GM21825 (cell line): ENCODE measurements around the gene FRY.
"Not testable (repeated sequence)": the region's sequence is repeated elsewhere in the genome, so short reads cannot be mapped to it uniquely, and the experiment has no call there.

ENCODE experiments used
- ATAC-seq: cut with Tn5 transposase; IDR thresholded peaks from one replicate; pipeline ENCODE4 v1.9.1; 2021; ENCODE audit warnings: mild to moderate bottlenecking, moderate library complexity; ENCODE audit not compliant: unreplicated experiment

FRY gene

DNA sequence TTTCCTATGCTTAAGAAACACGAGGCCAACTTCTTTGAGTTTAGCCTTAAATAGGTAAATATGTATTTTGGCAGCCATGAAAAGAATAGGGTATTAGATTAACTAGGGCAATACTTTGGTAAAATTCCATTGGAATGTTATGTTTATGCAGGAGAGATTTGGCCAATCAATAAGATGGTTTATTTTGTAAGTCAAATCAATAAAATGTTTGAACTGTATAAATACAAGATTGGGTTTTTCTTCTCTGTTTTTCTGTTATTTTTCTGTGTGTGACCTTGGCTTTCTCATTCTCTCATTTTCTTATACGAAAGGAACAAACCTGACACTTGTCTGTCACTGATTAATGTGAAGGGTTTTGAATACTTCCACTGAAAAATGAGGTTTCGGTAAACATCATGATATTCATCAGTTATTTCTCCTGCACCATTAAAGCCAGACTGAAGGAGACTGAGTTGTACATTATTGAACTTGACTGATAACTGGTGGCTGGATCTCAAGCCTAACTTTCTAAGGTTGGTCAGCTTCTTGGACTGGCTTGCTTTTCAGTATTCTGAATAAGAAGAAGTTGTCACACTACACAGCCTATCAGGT, 8.6 kb downstream of the FRY start:
- ATAC-seq, result no peak

DNA sequence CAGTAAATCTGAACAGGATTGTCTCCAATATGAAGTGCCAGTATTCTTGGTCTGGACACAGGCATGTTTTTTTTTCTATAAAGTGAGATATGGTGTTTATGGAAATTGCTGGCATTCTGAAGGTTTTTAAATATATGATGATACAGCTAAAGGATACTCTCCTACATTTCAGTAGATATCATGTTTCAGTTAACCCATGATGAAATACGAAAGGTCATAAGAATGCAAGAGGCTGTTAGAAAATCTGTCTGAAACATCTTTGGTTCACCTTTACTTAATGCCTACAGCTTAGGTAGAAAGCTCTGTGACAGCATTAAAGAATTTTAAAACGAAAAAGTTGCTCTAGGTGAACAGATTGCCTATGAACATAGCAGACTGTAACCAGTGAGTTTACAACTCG, 9.1 kb downstream of the FRY start:
- ATAC-seq, result no peak

DNA sequence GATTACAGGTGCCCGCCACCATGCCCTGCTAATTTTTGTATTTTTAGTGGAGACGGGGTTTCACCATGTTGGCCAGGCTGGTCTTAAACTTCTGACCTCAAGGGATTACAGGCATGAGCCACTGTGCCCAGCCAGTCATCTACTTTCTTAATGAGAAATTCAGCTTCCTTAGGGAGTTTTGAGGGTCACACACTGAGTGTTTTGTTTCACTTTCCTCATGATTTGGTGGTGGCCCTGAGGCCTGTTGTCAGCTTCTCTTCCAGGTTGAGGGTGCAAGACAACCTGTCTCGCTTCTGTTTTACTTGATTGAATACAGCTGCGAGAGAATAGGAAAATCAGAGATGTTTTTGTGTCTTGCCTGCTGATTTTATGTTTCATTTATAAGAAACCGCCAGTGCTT, 9.9 kb downstream of the FRY start:
- ATAC-seq, result peak; percentile 77

DNA sequence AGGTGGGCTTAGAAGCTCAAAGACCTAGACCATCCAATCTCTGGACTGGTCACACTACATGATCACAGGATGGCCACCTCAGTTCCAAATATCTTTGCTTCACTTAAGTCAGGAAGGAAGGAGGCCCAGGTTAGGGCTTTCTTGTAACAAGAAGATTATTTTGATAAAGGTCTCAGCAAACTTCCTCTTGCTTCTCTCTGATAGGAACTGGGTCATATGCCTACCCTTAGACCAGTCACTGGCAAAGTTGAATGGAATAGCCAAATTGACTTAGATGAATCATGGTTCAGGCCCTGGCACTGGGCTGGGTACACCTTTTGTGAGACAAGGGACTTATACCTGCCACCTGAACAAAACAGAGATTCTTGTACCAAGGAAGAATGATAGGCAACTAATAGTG, 11.0 kb downstream of the FRY start:
- no peak for ATAC-seq

DNA sequence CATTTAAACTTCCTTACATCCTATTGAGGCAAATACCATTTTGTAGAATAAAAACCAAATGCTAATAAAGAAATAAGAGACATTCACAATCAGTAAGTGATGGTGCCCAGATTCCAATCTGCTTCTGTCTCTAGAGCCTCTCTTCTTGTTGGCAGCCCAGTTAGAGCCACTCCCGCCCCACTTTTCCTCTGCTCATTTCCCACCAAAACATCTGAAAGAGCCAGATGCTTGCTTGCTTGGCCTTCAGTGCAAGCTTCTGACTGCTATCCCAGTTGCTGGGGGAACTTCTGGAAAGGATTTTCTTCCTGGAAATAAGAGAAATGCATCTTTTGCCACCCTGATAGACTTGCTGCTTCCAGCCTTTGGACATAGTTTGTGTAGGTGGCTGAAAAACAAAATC, 12.9 kb downstream of the FRY start:
- ATAC-seq, result no peak

DNA sequence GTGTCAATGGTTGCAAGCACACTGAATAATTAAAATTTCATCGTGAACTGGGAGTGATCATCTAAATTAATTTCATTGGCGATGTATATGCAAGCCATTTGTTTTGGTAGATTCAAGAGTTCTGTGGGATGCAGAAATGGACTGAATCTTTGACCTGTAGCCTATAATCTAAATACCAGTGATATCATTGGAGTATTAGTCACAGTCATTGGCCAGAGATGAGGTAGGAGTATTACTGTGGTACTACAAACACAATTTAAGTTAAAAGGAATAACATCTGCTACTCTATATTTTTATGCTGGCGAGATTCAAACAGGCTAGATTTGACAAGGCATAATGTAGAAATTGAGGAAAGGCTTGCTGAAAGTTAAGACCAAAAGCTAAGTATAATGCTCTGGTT, 14.0 kb downstream of the FRY start:
- ATAC-seq, result no peak

DNA sequence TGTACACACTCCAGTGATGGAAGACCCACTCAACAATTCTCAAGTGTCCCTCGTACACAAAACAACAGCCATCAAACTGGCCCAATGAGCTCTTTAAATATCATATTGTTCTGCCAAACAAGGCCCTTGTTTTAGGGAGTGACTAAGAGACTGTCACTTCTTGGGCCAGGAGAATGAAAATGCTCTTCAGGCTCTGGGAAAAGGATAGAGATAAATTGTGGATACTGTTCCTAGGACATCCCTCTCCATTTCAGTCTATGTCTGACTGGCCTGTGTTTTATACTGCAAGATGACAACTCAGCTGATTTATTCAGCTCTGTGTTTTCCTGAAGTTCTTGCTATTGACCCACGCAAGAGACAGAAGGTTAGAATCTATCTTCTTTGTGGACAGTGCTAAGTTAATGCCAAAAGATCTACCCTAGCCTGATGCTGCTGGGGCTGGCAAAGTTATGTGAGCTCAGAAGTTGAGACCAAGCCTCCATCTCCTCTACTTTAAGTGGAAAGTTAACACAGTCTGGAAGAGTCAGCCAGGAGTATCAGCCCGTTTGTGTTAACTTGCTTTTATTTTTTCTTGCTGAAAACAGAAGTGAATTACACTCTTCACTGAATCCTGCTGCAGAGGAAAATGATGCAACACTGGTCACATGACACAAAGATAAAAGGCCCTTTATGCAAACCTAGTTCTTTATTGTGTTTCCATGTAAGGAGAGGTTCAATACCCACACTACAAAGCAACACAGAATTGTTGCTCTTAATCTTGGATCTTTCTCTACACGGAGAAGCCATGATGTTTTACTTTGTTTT, 14.6 kb downstream of the FRY start:
- ATAC-seq, result no peak

DNA sequence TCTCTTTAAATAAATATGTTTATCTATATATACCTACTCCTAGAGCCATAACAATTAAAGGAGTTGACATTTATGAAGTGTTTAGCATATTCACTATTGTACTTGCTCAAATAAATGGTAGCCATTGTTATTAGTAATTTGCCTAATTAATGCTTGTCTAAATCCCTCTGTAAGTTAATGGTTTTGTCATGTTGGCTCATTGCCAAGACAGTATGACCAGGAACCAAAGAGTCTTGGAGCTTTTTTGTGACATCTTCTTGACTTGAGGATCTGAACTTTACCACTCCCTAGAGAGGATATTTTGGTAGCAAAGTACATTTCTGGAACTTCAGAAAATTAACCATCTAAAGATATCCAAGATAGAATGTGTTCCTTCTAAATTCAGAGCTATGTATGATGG, 15.5 kb downstream of the FRY start:
- no peak for ATAC-seq

DNA sequence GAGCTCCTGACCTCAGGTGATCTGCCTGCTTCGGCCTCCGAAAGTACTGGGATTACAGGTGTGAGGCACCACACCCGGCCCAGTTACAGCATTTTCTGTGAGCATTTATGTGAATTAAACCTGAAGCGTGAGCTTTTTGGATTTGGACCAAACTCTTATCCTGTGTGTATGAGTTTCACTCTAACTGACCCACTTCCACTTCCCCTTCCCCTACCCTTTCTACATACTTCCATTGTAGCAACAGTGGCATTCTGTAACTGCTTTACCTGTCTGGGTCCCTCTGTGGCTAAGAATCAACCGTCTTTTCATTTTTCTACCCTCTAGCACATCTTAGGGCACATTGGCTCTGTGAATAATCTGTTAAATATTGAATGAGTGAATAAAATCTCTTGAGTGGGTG, 16.2 kb downstream of the FRY start:
- no peak for ATAC-seq

DNA sequence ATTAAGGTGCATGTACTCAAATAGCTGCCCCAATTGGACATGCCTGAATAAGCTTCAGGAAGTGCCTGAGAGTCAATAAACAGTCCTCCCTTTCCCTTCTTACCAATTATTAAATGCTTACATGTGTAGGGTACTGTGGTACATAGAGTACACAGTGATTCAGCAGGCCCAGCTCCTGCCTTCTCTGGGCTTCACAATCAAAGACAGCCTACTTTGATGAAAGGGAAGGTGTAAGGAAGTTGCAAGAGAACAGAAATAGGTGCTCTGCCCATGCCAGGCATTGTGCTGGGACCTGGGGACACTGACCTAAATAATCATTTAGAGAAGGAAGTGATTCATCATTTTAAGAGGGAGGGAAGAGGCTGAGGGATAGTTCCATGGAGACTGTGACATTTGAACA, 17.2 kb downstream of the FRY start:
- ATAC-seq, result no peak

DNA sequence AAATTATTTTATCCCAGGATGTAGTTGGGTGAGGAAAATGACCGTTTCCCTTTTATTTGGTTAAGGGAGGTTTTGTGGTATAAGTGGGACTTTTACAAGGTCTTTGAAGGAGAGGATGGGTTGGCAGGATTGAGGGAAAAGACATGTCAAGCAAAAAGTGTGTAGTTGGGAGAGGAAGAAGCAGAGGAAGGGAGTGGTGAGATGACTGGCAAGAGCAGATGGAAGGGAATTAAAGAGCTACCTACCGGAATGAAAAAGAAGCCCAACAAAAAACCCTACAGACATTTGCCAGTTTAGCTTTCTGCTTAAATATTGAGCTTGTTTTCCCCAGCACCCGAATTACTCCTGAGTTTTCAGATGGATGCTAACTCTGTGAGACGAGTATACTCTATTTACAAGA, 19.6 kb downstream of the FRY start:
- no peak for ATAC-seq

DNA sequence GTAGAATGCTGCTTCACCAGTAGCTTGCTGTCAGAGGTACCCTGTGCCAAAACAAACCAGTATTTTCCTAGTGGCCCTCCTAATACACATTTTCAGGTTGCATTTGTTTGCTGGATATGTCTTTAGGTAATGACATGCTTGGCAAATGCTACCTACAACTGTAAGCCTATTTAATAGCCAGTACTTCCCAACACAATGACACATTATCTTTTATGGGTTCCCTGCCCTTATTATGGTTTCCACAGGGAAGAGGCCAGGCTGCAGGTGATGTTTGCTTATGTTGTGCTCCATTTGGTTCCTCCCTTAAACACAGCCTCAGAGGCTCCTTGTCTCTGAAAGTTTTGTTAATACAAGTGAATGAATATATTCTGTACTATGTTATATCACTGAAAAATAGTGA, 24.7 kb downstream of the FRY start:
- no peak for ATAC-seq

DNA sequence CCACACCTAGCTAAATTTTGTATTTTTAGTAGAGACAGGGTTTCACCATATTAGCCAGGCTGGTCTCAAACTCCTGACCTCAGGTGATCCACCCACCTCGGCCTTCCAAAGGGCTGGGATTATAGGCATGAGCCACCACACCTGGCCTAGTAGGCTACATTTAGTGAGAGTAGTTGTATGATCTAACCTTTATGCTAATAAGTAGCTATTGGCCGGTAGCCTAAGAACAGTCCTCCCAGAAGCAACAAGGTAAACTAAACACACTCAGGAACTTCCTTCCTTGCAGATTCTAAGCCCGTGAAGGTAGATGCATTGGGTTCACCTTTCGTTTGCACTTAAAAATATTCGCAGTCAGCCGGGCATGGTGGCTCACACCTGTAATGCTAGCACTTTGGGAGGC, 25.8 kb downstream of the FRY start:
- ATAC-seq, result not testable (repeated sequence)

DNA sequence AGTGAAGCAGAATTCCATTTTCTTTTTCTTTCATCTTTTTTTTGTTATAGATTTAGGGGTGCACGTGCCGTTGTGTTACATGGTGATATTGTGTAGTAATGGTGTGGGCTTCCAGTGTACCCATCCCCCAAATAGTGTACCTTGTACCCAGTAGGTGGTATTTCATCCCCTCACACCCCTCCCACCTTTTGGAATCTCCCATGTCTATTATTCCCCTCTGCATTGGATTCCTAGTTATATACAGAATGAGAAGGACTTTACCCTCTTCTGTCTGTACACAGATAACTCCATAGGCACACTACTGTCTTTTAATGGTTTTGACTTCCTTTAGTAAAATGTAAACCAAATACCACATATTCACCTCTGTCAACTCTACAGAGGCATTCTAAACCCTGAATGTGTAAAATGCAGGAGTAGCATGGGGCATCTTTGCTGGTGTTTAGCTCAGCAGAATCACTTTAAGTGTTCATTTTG, 28.0 kb downstream of the FRY start:
- ATAC-seq, result no peak

DNA sequence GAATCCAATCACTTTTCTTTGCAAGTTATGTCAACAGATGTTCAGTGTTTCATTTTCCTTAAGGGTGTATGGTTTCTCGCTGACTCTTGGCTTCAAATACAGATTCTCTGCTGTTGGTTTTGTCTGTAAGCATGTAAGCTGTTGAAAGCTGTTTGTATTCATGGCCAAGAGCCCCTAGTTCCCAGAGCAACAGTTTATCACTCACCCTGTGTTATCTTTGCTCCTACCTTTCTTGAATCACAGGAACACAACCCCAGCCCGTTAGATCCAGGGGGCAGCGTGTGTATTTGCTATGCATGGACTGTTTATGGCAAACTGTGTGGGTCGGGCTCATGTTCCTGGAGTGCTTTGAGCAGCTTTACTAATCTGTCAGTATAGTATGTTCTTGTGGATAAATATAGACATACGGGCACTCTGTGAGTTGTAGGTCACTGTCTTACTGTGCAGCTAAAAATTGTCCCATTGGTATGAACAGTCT, 28.9 kb downstream of the FRY start:
- ATAC-seq, result no peak

DNA sequence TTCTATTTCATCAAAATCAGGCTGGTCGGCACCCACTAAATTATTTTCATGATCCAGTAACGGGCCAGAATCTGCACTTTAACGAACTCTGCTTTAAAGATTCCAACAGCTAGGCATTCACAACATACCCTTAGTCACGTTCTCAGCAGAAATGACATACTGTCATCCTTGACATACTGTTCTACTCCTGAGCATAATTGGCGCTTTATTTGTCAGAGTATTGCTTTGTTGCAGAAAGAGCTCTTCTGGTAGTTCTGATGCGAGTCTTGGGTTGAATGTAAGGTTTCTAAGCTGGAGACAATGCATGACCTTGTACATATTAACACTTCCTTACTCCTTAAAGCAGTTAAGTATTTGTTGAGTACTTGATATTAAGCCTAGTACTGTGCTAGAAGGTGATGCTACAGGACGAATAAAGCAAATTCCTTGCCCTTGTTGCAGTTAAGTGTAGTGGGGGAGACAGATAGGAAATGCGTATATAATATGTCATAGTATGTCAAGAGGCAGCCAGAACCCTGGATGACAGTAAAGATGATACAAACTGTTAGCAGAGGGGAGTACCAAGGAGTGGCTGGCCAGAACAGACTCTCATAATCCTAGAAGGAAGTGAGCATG, 32.2 kb downstream of the FRY start:
- no peak for ATAC-seq

DNA sequence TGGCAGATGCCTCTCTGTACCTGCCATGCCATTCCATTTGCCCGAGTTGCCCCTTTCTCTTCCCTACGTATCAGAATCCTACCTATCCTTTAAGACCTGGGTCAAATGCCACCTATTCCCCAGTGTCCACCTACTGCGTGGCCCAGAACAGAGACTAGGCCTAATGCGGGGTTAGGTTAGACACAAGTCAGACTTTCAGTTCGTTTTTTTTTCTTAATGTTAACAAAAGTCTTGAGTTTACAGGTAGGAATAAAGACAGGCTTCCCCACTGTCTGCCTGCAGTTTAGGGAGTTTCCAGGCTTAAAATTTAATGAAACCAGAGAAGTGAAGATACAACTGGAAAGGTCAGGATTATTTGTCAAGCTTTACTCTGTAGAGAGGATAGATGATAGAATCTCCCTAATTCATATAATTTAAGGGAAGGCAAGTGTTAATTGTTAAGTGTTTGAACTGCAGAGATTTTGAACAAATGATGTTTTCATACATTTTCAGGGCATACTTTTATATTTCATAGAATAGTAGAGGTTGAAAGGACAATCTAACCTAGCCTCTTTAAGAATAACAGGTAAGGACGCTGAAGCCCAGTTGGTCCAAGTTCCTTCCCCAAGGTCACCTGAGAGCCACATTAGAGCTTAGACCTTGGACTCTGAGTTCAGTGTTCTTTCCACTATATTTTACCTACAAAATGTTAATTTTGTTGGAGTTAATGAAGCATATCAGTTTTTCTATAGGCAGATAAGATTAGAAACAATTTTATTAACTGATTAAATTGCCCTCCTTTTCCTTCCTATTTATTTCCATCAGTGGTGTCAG, 35.8 kb downstream of the FRY start:
- ATAC-seq, result no peak

DNA sequence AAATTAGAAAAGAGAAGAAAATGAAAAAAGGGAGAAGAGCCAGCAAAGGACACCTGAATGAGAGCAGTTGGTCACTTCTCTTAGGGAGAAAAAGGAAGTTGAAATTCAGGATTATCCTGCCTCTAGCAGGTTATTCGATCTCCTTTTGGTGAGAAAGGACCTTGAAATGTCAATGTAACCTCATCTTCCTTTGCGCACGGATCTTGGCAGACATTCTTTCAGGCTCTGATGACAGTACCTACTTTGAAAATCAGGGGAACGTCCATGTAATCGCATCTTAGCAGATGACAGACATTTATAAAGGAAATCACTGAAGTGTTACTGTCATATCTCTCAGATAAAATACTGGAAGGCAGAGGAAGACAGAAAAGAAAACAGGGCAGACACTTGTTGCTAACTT, 36.7 kb downstream of the FRY start:
- no peak for ATAC-seq

DNA sequence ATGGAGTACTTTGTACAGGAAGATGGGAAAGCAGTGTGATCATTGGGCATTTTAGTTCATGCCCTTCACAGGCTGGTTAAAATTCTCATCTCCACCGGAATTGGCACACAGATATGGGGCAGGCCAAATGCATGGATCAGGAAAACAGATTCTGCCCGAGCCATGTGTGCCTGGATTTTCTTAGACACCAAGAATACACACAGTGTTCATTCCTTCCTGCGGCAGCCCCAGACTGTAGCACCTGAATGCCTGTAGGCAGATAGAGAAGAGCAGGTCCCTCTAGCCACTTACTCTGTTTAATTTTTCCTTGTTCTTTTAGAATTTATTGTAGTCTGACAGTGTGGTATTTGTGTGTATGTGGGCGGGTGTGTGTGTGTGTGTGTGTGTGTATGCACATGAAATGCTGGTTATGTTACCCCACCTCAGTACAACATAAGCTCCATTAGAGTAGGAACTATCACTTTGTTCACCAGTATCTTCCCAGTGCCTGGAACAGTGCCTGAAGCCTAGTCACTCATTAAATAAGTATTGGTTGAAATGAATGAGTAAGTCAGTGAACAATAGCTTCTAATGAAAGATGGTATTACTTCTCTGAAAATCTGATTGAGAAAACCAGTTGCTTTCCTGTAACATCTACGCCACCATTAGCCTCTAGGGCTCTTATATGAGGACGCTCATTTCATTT, 41.7 kb downstream of the FRY start:
- no peak for ATAC-seq

DNA sequence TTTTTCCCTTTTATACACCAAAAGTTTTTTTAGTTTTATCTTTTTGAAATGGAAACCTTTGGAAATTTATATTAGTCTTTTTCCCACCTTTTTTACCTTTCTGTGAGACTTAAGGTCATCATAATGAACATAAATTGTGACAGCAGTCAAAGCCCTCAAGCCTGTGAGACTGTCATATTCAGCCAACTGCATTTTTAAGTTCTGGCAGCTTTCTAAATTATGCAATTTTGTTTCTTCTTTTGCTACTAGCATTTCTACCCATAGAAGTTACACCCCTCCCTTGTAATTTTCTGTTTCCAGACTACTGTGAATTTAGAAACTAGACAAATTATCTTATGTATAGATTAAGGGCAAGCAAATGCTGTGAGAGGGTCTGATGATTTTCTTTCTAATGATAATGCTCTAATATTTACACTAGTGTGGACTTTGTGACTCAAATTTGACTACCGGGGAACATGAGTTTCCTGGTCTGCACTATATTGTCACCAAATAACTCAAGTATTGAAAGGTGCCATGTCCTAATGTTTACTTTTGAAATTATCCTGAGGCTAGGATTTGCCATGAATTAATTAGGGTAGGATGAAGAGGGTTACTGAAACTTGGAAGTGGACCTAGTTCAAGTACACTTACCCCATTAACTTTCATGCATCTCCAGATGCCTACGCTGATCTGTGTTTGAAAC, 43.7 kb downstream of the FRY start:
- no peak for ATAC-seq
